ENCODE measurements around the gene NCOA7. TPM values are rescaled to one million over a fixed set of nuclear protein-coding genes. Genes with fewer than 3 reads are reported as not detected.

Gene NCOA7
- total and polyA plus RNA-seq, 9 of the 15 experiments (the other 6 are each of a cell fraction or from before 2014, with no cell fraction given) = 5.8 to 14.6 (median 9.3) TPM

GRCh38 chr6:125924169-125924568 lies 133.4 kb downstream of the NCOA7 start (continued):
- TF ChIP-seq AFF4 (CRISPR knock-in tag; IDR thresholded peaks at IDR 0.05) = no peak
- no peak for TF ChIP-seq MLLT1 (IDR thresholded peaks at IDR 0.05)
- TF ChIP-seq SMAD1 (IDR thresholded peaks at IDR 0.05; ENCODE audit: low read depth, low read length, partially characterized antibody) = no peak
- no peak for TF ChIP-seq SRSF9 (IDR thresholded peaks at IDR 0.05; ENCODE audit: borderline replicate concordance, low read depth, low read length)
- no peak for TF ChIP-seq L3MBTL2 (IDR thresholded peaks at IDR 0.05)
- peak; percentile 53; the same call in 1 of the 2 replicates for TF ChIP-seq NCOA1 (IDR thresholded peaks at IDR 0.05; ENCODE audit: low read depth)
- no peak for TF ChIP-seq TFE3 (CRISPR knock-in tag; IDR thresholded peaks at IDR 0.05)
- peak; percentile 68; the same call in 1 of the 2 replicates for TF ChIP-seq EP300 (IDR thresholded peaks at IDR 0.05; ENCODE audit: low read length)
- TF ChIP-seq ZNF77 (CRISPR knock-in tag; IDR thresholded peaks at IDR 0.05) = no peak
- TF ChIP-seq BRD9 (IDR thresholded peaks at IDR 0.05; ENCODE audit: low read depth, partially characterized antibody) = peak; percentile 62
- no peak for TF ChIP-seq ZNF217 (CRISPR knock-in tag; IDR thresholded peaks at IDR 0.05)
- TF ChIP-seq ZNF408 (CRISPR knock-in tag; IDR thresholded peaks at IDR 0.05; ENCODE audit: low read depth) = no peak
- no peak for TF ChIP-seq ZC3H8 (IDR thresholded peaks at IDR 0.05)
- TF ChIP-seq ILK (tag; IDR thresholded peaks at IDR 0.05; ENCODE audit: borderline replicate concordance, low read depth) = no peak
- TF ChIP-seq POLR2A (conservative IDR thresholded peaks at IDR 0.05) = no peak
- TF ChIP-seq ZNF696 (CRISPR knock-in tag; conservative IDR thresholded peaks at IDR 0.05) = no peak
- no peak for TF ChIP-seq NFRKB (IDR thresholded peaks at IDR 0.05; ENCODE audit: low read depth)
- TF ChIP-seq HDAC1 (IDR thresholded peaks at IDR 0.05) = no peak
- TF ChIP-seq MEIS2 (IDR thresholded peaks at IDR 0.05; ENCODE audit: partially characterized antibody) = peak; percentile 40
- TF ChIP-seq MAFF (IDR thresholded peaks at IDR 0.05; ENCODE audit: low read length) = peak; percentile 84
- TF ChIP-seq CXXC5 (CRISPR knock-in tag; IDR thresholded peaks at IDR 0.05) = peak; percentile 21; the same call in 1 of the 2 replicates
- TF ChIP-seq ZNF311 (CRISPR knock-in tag; IDR thresholded peaks at IDR 0.05) = no peak
- TF ChIP-seq FOSL1 (tag; conservative IDR thresholded peaks at IDR 0.05) = peak; percentile 13; the same call in 1 of the 2 replicates
- no peak for TF ChIP-seq GATA2 (CRISPR knock-in tag; IDR thresholded peaks at IDR 0.05)
- no peak for TF ChIP-seq ZNF644 (tag; IDR thresholded peaks at IDR 0.05; ENCODE audit: low read depth)
- no peak for TF ChIP-seq RNF2 (IDR thresholded peaks at IDR 0.05)
- peak; percentile 44; the same call in 1 of the 2 replicates for TF ChIP-seq HDAC2 (IDR thresholded peaks at IDR 0.05)
